GM13976 (cell line): ENCODE measurements around the gene MS4A18.

ENCODE experiments used
- DNase-seq: peaks from one replicate; pipeline ENCODE4 v3.0.0; 2012; ENCODE audit warnings: low spot score
- CTCF ChIP-seq: IDR thresholded peaks from 2 replicates; pipeline ENCODE4 v1.5.1; 2012; ENCODE audit warnings: borderline replicate concordance, mild to moderate bottlenecking; ENCODE audit not compliant: insufficient read depth; ENCODE audit errors: extremely low read depth, missing control alignments, control extremely low read depth
- in situ Hi-C: fragments of 300-500 bp; cut with MboI; formaldehyde crosslinking; loops from one replicate; pipeline ENCODE4 v1.12.0; 2022; ENCODE audit warnings: low sequenced_read_pairs, mixed read lengths, inconsistent platforms; ENCODE audit not compliant: unreplicated experiment

The MS4A18 gene

GRCh38 chr11:60781981-60782316 is 57.4 kb downstream of the MS4A18 start:
- in situ Hi-C loops: no loop called here
- DNase-seq: no peak
- TF ChIP-seq CTCF: no peak

GRCh38 chr11:60782393-60783140 is 58.0 kb downstream of the MS4A18 start:
- in situ Hi-C loops: no loop called here
- DNase-seq: no peak
- no peak for TF ChIP-seq CTCF

- DNase-seq: no peak
- no peak for TF ChIP-seq CTCF
- in situ Hi-C loops: no loop called here
Observed at GRCh38 chr11:60783141-60783484, 58.6 kb downstream of the MS4A18 start.

GRCh38 chr11:60783911-60784310 is 59.4 kb downstream of the MS4A18 start:
- DNase-seq: no peak
- in situ Hi-C loops: no loop called here
- no peak for TF ChIP-seq CTCF

GRCh38 chr11:60785136-60785535 is 60.6 kb downstream of the MS4A18 start, which contains the start of gene MS4A10:
Gene MS4A10, plus strand, starts transcription at chr11:60785333. Its CDS starts 5,003 bp downstream, at chr11:60790336.
- in situ Hi-C loops: no loop called here
- DNase-seq: no peak
- no peak for TF ChIP-seq CTCF

- no peak for DNase-seq
- no peak for TF ChIP-seq CTCF
- in situ Hi-C loops: no loop called here
Observed at GRCh38 chr11:60785806-60786361, 61.4 kb downstream of the MS4A18 start.
